Fibroblast of lung (primary cell): Measurements from ENCODE around the gene SNHG17.

Experiments used
- CTCF ChIP-seq, 2 donors: IDR thresholded peaks in 1 of 2; conservative IDR thresholded peaks in 1 of 2; 1 replicate in 1 of 2; 2 replicates in 1 of 2; pipeline ENCODE4 v1.5.1; 2011 to 2012; ENCODE audit warnings: low read length in 2 of 2, control low read depth in 1 of 2, inconsistent platforms in 1 of 2, low read depth in 1 of 2, mild to moderate bottlenecking in 1 of 2
- EZH2 ChIP-seq: IDR thresholded peaks from 2 replicates; pipeline ENCODE4 v1.5.1; 2012; ENCODE audit warnings: low read length, control low read depth, mild to moderate bottlenecking; ENCODE audit errors: missing control alignments

- TF ChIP-seq CTCF (conservative IDR thresholded peaks at IDR 0.05 in 1 of 2, IDR thresholded peaks at IDR 0.05 in 1 of 2; ENCODE audit: low read depth in 1 of 2, low read length in 2 of 2) (no peak), EZH2 (no peak)
Measured at GRCh38 chr20:38383147-38383546, 52.0 kb downstream of the SNHG17 start.
